ENCODE results near the gene ZEB1. TPM values are rescaled to one million over a fixed set of nuclear protein-coding genes. Genes with fewer than 3 reads are reported as not detected.

ZEB1 gene
- total and polyA plus RNA-seq, 2 of the 13 experiments (the other 11 are each of a cell fraction or from before 2014, with no cell fraction given) = 9.6 to 18.0 TPM

- TF ChIP-seq NRL (CRISPR knock-in tag; IDR thresholded peaks at IDR 0.05; ENCODE audit: borderline replicate concordance) = no peak; the same call in 1 of the 2 replicates
- no peak for TF ChIP-seq ZNF160 (CRISPR knock-in tag; IDR thresholded peaks at IDR 0.05)
- no peak for TF ChIP-seq ZNF225 (CRISPR knock-in tag; IDR thresholded peaks at IDR 0.05)
- TF ChIP-seq ELF1 (CRISPR knock-in tag; IDR thresholded peaks at IDR 0.05) = no peak
- no peak for TF ChIP-seq PHF20 (CRISPR knock-in tag; IDR thresholded peaks at IDR 0.05)
- no peak for TF ChIP-seq DRAP1 (CRISPR knock-in tag; IDR thresholded peaks at IDR 0.05)
- peak; percentile 75; the same call in 1 of the 2 replicates for TF ChIP-seq HBP1 (CRISPR knock-in tag; IDR thresholded peaks at IDR 0.05; ENCODE audit: low read depth)
- TF ChIP-seq ZFY (CRISPR knock-in tag; IDR thresholded peaks at IDR 0.05) = peak; percentile 48
- no peak for TF ChIP-seq ATF3 (CRISPR knock-in tag; IDR thresholded peaks at IDR 0.05)
- no peak for TF ChIP-seq TFE3 (CRISPR knock-in tag; IDR thresholded peaks at IDR 0.05)
- no peak for TF ChIP-seq HNF1B (CRISPR knock-in tag; IDR thresholded peaks at IDR 0.05)
- no peak for TF ChIP-seq ZMAT5 (CRISPR knock-in tag; IDR thresholded peaks at IDR 0.05; ENCODE audit: borderline replicate concordance, low read depth)
- no peak for TF ChIP-seq ZNF563 (CRISPR knock-in tag; IDR thresholded peaks at IDR 0.05)
- no peak for TF ChIP-seq MATR3 (CRISPR knock-in tag; IDR thresholded peaks at IDR 0.05)
- TF ChIP-seq TCF7L2 (IDR thresholded peaks at IDR 0.05; ENCODE audit: low read depth, low read length) = no peak
- TF ChIP-seq DMAP1 (CRISPR knock-in tag; IDR thresholded peaks at IDR 0.05) = no peak
- TF ChIP-seq MLLT10 (CRISPR knock-in tag; IDR thresholded peaks at IDR 0.05) = no peak
- no peak for TF ChIP-seq ZNF367 (CRISPR knock-in tag; IDR thresholded peaks at IDR 0.05; ENCODE audit: borderline replicate concordance)
- TF ChIP-seq ONECUT2 (CRISPR knock-in tag; IDR thresholded peaks at IDR 0.05) = no peak
- TF ChIP-seq ZNF281 (CRISPR knock-in tag; IDR thresholded peaks at IDR 0.05; ENCODE audit: borderline replicate concordance) = peak; percentile 80; the same call in 1 of the 2 replicates
These were observed at the start of gene ZEB1 (continued) for GRCh38 chr10:31318854-31319601.
